Stimulated activated CD4-positive, alpha-beta T cell treated with anti-CD3 and anti-CD28 coated beads, Interleukin-2, amount 100 ng/mL, for 24 hours (primary cell): Measurements from ENCODE around the gene NDOR1.

Source experiments
- DNase-seq, 2 donors: peaks; one replicate each; pipeline ENCODE4 v3.0.0-alpha.2; 2020

NDOR1 gene

DNA sequence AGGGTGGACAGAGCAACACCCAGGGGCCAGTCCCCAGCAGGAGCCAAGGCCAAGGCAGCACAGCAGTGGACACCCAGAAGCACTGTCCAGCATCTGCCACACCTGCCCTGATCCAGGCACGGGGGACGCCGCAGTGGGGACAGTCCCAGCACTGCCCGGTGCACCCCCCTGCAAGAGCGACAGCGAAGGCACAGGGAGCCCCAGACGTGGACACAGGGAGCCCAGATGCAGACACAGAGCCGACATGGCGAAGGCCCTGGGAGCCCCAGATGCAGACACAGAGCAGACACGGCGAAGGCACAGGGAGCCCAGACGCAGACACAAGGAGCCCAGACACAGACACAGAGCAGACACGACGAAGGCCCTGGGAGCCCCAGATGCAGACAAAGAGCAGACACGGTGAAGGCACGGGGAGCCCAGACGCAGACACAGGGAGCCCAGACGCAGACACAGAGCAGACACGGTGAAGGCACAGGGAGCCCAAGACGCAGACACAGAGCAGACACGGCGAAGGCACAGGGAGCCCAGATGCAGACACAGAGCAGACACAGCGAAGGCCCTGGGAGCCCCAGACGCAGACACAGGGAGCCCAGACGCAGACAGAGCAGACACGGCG lies 21.4 kb upstream of the NDOR1 start:
- no peak for DNase-seq

DNA sequence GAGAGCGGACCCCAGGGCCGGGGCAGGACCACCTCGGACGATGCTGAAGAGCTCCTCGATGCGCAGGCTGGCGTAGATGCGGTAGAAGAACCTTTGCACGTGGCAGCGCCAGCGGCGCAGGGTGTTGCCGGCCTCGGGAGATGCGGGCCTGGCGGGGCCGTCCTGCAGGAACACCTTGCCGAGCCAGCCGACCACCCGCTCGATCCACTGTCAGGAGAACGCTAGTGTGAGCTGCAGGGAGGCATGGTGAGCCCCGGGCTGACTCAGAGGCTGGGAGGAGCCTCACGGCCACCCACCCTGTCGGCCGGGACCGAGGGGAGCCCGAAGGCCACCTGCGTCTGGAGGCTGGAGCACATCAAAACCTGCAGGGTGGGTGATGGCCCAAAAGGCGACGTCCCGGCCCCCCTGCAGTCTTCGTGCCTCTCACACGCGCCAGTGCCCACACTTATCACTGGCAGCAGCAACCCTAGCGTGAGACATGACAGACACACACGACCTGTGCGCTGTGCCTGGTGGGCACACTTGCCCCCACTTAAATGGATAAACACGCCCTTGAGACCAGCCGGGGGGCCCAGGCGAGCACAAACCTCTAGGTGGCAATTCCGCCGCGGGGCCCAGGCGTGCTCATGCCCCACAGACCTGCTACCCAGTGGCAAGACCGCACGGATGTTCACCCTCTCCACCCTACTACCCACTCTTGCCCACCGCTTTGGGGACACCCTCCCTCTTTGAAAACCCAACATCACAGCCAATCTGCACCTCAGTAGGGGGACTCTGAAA lies 20.4 kb upstream of the NDOR1 start:
- DNase-seq, result no peak

GRCh38 chr9:137185921-137186320 lies 19.6 kb upstream of the NDOR1 start:
- DNase-seq, result no peak

DNA sequence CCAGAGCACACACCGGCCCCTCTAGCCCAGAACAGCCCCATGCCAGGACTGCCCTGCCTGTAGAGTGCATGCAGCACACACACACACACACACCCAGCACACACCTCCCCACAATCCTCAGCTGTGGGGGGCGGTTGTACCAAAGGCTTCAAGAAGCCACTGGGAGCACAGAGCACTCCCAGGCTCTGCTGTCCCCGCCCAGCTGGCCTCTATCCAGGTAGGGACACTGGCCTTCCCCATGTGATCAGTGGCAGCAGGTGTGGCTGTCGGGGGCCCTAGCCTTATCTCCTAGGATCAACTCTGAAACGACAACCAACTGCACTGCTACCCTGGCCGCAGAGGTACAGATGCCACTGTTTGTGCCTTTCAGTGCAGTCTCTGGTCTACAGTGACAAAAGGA lies 19.1 kb upstream of the NDOR1 start:
- DNase-seq, result no peak

DNA sequence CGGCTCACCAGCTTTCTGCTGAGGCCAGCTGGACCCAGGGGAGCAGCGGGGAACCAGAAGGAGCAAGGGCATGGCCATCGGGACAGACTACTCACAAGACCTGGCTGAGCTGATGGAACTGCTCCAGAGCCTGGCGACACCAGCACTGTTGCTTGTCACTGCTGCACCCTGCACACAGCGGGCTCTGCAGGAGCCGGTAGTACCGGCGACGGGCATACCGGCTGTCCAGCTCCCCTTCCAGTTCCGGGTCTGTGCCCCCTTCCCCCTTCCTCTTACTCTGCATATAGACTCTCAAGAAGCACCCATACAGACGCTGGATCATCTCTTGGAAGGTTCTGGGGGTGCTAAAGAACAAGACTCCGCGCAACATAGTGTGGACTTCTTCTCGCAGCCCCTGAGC lies 18.1 kb upstream of the NDOR1 start:
- no peak for DNase-seq

GRCh38 chr9:137188086-137188489 lies 17.4 kb upstream of the NDOR1 start:
- DNase-seq, result no peak

DNA sequence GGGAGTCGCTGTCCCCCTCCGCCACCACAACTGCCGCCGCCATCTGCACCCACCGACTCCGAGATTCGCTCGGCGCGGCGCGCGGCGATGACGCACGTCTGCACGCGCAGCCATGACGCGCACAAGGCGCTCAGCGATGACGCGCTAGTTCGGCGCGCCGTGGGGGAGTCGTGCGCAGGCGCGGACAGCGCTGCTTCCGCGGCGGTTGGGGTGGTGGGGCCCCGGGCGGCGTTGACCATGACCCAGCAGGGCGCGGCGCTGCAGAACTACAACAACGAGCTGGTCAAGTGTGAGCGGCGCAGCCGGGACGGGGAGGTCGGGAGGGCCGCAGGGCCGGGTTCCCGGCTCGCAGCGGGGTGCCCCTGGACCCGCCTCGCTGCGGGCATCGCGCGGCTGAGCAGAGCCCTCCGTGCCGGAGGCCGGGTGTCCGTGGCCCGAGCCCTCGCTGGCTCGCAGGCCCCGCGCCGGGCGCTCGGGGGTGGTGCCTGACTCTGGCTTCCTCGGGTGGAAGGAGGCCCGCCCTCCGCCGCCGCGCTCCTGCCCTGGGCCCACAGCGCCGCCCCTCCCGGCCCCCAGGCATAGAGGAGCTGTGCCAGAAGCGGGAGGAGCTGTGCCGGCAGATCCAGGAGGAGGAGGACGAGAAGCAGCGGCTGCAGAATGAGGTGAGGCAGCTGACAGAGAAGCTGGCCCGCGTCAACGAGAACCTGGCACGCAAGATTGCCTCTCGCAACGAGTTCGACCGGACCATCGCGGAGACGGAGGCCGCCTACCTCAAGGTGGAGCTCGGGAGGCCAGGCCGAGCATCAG lies 16.8 kb upstream of the NDOR1 start, which contains the start of the genes ANAPC2 and SSNA1:
Gene ANAPC2 (minus strand): TSS at position 71 of the 807 bp plus-strand sequence. CDS start 28 bp downstream, at position 43.
Gene SSNA1 (plus strand): TSS at position 187 of the 807 bp plus-strand sequence. CDS start 51 bp downstream, at position 238.
- DNase-seq, result peak; percentile 93 to 95

DNA sequence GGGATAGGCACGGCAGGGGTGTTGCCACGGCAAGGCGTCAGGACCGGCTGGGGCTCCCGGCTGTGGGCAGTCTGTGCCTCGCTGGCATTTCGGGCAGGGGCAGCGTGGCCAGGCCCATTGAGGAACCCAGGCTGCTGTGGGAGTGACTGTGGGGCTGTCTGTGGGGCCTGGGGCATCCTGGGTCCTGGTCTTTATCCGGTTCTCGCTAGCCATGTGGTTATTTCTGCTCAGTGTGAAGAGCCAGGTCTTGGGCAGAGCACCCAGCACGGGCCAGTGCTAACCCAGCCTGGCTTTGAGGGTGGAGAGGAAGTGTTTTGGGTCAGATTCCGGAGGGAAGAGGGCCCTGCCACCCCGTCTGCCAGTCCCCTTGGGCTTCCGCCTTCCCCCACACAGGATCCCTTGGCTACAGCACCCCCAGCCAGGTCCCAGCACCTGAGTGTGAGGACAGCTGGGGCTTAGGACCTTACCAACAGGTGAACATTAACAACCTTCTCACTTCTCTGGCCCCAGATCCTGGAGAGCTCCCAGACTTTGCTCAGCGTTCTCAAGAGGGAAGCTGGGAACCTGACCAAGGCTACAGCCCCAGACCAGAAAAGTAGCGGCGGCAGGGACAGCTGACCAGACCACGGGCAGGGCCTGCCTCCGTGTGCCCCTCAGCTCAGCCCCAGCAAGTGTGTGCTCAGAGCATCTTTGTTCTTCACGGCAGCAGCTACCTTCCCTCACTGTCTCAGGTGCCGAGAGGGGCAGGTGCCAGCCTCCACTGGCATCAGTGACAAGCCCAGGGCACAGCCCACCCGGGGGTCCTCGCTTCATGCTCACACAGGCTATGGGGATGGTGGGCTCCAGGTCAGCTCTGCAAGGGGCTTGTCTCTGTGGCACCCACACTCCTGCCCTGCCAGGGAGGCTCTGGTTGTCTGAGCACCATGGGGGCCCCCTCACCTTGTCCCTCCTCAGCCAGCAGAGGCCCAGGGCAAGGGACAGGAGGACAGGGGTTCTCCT lies 15.9 kb upstream of the NDOR1 start:
- no peak for DNase-seq

DNA sequence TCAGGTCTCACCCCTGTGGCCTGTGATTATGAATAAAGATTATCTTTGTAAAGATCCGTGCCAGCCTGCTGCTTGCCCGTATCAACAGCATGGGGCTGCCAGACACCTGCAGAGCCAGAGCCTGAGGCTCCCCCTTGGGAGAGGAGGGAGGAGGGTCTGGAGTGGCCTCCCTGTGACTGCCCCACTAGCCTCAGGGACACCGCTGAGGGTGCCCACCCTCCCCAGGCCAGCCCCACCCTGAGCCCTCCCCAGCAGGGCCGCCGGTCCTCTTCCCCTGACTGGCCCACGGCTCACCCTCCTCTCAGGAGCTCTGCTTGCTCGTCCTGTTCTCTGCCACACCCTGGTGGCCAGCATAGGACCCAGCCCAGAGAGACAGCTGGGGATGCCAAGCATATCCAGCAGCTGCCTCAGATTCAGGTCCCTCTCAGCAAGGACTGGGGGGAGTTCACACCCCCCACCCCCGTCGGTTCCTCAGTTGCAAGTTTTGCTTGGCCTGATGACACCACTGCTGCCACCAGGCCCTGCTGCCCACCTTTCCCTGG lies 15.1 kb upstream of the NDOR1 start:
- DNase-seq, result no peak

GRCh38 chr9:137191245-137191644 lies 14.3 kb upstream of the NDOR1 start:
- no peak for DNase-seq

- DNase-seq, result no peak
Observed at GRCh38 chr9:137191691-137192447, 13.6 kb upstream of the NDOR1 start.

- DNase-seq, result no peak
Observed at GRCh38 chr9:137192448-137192780, 13.1 kb upstream of the NDOR1 start.

DNA sequence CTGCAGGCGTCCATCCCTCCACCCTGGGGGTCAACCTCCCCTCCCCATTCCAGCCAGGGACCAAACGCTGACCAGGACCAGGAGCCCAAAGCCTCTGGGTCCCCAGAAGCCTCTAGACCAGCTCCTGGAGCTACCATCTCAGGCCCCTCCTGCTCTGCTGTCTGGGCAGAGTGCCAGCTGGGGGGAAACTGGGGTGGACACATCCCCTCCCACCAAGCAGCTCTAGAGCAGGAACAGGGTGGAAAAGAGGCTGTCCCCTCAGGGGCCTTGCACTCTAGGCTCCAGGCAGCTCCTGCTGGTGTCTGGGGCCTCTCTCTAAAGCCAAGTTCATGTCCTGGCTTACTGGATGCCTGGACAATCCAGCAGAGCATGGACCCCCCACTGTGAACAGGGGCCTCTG lies 12.6 kb upstream of the NDOR1 start:
- DNase-seq, result no peak

- DNase-seq, result no peak
Observed at GRCh38 chr9:137193771-137194170, 11.7 kb upstream of the NDOR1 start.

DNA sequence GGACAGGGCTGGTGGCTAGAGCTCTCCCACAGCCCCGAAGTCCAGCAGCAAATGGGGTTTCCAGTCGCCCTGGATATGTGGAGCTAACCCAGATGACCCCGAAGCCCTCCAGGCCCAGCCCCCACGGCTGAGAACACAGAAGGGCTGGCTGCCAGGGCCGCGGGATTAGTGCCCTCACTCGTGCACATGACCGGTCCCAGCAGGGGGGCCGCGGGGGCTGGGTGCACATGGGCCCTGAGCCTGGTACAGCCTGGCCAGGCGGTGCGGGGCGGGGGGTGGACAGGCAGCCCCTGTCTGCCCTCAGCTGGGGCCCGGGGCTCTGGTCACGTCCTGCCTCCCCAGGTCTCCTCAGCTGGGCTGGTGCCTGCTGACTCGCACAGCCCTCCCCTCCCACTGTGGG lies 11.1 kb upstream of the NDOR1 start:
- no peak for DNase-seq

GRCh38 chr9:137194909-137195308 lies 10.6 kb upstream of the NDOR1 start:
- DNase-seq, result no peak

GRCh38 chr9:137195525-137196220 lies 9.8 kb upstream of the NDOR1 start:
- no peak for DNase-seq

DNA sequence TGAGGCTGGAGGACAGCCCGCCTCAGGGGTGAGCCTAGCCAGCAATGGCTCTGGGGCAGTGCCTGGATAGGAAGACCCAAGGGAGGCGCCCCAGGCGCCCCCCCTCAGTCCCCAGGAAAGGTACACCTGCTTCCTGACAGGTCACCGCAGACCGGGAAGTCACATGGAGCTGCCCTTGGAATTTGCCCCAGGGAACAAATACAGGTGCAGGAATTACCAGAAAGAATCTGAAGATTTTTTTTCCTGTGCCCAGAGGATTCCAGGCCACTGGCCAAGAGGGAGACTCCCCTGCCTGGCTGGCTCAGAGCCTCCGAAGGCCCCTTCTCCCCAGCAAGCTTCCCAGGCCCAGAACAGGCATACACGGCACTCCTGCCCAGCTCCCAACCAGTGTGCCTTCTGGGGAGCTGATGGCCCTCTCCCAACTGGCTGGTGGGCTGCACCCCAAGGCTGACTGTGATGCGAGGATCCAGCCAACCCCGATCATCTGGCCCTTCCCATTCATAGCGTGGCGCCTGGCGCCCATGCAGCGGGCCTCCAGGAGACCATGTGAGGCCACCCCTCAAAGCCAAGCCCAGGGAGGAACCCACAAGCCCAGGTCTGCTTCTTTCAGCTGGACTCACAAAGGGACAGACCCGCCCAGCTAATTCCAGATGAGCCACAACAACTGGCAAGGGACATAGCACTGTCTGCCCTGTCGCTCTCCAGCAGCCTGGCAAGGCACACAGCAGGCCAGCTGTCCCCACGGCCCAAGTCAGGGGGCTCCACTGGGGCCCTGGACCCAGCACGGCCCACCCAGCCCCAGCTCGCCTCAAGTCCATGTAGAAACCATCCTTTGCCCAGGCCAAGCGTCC lies 7.2 kb upstream of the NDOR1 start:
- no peak for DNase-seq

DNA sequence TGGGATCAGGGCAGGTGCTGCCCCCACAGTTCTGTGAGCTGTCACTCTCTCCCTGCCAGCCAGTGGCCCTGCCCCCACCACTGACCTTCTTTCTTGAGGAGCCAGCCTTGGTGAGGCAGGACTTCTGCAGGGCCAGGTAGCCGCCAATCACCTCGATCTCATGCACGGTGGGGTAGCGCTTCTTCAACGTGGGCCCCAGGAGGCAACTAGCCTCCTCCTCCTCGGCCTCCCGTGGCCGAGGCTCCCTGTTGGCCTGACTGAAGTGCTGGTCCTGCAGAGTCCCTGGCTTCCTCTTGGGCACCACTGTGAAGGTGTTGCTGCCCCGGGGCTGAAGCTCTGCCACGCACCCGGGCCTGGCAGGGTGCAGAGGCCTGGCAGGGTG lies 6.6 kb upstream of the NDOR1 start:
- no peak for DNase-seq
